GM19397 (cell line): ENCODE results near the gene PVALB.

Source experiments
- ATAC-seq: cut with Tn5 transposase; IDR thresholded peaks from one replicate; pipeline ENCODE4 v1.9.1; 2021; ENCODE audit warnings: mild to moderate bottlenecking, moderate library complexity; ENCODE audit not compliant: unreplicated experiment

The PVALB gene

DNA sequence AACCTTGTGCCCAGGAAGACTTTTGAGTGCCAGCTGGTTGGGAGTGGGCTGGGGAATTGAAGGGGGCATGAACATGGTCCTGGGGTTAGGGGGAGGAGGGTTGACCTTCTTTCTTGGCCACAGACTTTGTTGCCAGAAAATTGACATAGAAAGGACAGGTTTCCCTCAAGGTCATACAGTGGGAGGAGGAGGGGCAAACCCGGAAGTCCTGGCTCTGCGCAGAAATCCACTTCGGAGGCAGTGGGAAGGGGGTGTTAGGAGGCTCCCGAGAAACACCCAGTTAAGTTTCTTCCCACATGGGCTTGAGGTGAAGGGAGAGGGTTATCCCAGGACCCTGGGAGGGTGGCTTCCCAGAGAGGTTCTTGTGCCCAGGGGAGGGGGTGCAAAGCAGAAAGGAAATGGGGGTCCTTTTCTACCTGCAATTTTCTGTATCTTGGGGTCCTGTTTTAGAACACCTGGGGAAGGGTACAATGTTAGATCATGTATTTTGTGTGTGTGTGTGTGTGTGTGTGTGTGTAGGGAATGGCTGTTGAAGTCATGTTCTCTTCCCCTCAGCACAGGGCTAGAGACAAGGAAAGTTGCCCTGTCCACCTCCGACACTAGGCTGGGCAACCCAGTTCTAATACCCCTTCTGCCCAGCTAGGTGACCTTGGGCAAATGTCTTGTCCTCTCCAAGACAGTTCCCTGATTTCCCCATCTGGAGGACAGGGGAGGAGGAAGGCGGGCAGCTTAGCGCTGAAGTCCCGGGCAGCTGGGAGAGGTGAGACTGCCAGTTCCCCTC is 1.1 kb downstream of the PVALB start:
- no peak for ATAC-seq

DNA sequence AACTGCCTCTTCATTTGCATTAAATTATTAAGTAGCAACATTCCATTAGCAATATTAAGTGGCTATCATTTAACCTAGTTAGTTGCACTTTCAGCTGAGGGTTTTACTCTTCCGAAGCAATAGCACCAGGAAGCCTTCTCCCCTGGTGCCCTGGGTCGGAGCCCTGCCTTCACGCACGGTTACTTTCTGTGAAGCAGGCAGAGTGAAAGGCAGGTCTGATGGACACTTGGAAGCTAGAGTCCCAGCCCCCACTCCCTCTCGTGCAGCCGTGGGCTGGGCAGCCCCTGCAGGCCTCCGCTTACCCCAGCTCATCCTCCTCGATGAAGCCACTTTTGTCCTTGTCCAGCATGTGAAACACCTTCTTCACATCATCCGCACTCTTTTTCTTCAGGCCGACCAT is 2.0 kb downstream of the PVALB start:
- no peak for ATAC-seq

DNA sequence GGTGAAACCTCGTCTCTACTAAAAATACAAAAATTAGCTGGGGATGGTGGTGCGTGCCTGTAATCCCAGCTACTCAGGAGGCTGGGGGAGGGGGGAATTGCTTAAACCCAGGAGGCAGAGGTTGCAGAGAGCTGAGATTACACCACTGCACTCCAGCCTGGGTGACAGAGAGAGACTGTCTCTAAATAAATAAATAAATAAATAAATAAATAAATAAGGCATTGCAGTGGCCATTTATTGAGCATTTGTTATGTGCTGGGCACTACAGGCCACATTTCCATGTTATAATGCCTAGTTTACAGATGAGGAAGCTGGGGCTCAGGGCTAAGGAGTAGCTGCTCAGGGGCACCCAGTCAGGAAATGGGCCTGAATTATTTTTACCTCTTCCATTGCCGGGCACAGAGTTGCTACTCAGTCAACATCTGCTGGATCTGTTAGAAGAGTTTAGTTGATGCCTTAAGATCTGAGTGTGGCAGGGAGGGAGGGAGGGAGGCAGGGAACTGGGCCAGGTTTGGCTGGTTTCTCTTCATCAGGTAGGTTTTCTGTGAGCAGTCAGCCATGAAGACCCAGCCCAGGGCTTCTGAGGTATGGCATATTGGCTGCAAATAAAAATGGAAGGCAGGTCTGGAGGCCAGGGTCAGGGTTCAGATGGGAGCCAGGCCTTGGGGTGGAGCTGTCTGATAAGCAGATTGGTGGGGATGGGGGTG is 5.6 kb downstream of the PVALB start:
- no peak for ATAC-seq

DNA sequence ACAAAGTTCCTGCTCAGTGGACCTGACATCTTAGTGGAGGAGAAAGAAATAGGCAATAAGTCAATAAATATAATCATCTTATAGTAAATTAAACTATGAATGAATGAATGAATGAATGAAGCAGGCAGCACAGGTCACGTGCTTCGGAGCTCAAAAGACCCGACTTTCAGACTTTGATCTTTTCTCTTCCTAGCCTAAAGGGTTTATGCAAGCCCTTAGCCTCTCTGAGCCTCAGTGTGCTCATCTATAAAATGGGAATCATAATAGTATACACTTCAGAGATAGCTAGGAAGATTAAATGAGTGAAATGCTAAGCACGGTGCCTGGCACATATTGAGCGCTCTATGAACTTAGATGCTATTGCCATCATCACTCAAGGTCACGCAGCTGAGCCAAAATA is 7.5 kb downstream of the PVALB start:
- ATAC-seq = no peak

DNA sequence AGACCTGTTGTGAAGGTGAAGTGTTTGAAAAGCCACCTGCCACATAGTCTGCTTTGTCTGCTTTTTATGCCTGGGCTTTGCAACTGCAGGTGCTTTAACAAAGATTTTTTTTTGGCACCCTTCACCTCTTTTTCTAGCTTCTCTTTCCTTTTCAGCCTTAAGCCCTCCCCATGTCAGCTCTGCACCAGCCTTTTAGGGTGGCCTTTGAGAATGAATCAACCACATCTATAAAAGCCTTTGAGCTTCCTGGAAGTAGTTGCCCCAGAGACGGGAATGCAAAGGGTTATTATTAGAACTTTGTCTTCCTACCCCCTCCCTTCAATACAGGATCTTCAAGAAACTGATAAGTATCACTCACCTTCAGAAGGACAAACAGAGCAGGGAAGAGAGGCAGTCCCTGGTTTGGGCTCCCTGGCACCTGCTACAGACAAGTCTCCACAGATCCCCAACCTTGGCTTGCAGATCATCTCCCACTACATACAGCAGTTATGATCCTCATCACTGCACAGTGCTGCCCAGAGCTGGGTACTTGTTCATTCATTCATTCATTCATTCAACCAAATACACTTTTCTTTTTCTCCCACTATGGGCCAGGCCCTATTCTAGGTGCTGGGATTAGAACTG is 8.0 kb downstream of the PVALB start:
- ATAC-seq = no peak

DNA sequence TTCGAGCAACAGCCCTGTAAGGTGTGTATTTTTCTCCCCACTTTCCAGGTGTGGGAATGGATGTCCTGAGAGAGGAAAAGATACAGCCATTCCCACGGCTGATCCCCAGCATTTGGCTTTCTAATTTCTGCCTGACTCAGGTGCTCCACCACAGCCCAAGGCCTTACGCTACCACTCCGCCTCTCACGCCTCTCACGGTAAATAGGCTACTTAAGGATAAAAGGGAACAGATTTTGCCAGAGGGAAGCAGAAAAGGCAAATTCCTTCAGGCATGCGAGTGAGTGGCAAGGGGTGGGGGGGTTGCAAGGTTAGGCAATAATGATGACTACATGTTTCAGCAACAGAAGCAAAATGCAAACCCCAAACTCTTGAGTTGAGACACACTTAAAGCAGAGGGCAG is 9.2 kb downstream of the PVALB start:
- no peak for ATAC-seq

DNA sequence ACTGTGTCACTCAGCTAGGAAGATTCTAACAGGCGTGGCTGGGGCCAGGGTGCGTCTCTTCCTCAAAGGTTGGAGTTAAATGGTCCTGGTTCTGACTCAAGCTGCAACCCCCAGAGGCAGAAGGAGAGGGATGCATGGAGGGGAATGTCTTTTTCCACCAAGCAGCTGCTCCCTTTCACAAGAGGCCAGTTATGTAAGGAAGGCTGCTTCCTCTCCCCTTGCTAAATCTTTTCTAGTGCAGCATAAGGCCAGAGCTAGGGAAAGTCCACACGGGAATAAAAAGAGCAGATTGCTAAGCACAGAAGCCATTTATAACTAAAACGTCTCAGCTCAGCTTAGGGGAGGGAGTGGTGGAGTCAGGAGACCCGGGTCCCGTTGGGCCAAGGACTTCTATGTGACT is 10.0 kb downstream of the PVALB start:
- ATAC-seq = no peak

DNA sequence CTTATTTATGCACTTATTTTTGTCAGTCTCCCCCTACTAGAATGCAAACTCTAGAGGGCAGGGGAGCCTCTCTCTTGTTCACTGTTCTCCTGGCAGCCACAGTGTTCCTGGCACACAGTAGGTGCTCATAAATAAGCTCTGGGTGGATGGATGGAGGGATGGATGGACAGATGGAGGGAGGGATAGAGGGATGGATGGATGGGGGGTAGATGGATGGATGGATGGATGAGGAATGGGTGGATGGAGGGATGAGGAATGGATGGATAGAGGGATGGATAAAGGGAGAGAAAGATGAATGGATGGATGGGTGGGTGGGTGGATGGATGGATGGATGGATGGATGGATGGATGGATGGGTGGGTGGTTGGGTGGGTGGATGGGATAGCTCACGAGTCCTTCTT is 13.5 kb downstream of the PVALB start:
- no peak for ATAC-seq

DNA sequence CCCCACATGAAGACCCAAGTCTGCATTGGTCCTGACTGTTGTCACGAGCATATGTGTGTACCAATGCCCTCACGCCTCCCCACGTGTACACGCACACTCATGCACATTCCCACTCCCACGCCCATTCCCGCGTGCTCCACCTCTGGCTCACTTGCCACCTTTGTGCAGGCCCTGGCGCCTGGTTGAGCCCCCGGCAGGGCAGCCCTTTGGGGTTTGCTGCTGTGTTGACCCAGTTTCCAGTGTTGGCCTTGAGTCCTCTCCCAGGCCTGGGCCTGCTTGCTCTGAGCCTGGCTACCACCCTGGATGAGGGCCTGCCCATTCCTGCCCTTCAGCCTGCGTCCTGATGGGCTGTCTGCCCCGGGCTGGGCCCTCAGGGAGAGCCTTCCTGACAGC is 18.2 kb downstream of the PVALB start:
- ATAC-seq = no peak

DNA sequence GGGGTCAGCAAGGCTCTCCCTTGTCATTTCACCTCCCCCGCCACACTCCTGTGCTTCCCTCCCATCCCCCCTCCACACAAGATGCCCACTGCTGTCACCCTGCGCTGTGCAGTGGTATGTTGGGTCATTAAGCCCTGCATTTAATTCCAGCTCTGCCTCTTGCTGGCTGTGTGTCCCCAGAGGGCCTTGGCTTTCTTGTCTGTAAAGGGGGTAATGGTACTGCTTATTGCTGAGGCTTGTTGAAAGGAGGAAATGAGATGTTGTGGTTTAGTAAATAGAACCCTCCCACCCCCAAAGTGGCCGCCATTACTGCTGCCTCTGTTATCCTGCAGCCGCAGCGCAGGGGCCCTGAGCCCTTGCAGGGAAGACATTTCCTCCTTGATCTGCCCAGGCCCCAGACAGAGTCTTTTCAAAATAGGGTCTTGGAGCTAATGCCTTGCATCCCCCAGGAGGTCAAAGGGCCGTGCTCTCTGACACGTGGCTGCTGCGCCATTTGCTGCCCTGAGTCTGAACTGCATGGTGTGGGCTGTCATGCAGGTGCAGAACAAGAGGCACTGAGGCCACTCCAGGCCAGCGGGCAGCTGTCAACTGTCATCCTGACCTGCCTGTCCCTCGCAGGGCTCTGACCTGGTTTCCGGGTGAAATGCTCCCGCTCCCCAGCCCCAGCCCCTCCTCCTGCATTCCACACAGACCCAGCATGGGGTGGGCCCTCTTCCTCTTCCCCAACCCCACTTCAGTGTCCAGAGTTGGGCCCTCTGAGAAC is 18.7 kb downstream of the PVALB start:
- no peak for ATAC-seq

DNA sequence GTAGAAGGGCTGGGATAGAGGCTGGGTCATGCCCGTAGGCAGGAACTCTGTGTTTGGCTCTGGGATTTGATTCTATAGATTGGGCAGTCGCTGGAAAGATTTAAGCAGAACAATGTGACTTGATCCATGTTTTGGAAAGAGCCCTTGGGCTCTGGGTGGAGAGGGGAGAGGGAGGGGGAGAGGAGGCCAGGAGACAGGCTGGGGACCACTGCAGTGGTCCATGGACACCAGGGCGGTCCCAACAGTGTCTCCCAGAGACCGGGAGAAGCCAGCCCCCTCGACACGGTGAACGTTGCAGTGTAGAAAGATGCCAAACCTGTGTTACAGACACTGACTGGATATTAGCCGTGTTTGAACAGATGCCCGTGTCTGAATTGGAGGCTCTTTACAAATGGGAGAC is 19.5 kb downstream of the PVALB start:
- no peak for ATAC-seq

DNA sequence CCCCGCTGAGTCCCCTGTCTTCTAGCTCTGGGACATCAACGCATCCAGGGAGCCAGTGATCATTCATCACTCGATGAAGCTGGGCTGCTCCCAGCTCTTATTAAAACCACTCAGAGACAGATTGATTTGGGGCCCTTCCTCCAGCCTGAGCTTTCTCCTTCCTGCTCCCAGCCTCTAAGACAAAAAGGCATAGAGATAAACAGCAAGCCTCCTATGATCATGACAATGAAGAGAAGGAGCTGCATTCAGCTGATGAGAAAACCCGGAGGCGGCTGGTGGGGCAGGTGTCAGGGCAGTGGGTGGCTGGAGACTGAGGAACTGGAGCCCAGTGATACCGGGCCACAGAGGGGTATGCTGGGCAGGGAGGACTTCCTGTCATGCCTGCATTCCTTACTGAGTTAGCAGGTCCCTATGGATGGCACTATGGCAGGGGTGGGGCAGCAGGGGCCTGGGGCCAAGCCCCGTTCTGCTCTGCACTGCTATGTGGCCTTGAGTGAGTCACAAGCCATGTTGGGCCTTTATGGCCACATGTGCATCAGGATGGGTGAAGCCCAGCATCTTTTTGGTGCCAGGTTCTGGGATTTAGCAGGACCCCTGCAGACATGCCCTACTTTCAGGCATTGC is 20.2 kb downstream of the PVALB start:
- no peak for ATAC-seq

DNA sequence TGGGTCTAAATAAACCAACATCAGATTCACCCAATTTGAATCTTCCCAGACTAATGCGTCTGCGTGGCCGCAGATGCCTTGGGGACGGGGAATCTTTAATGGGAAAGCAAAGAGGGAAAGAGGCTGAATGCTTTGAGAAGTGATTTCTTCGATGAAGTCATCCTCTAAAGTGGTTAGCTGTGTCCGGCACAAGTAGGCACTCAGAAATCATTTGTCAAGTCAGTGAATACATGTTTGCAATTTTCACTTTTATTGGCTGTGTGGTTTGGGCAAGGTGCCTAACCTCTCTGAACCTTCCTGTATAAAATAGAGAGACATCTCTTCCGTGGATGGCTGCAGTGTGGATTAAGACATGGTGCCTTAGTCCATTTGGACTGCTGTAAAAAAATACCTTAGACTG is 21.2 kb downstream of the PVALB start:
- no peak for ATAC-seq

DNA sequence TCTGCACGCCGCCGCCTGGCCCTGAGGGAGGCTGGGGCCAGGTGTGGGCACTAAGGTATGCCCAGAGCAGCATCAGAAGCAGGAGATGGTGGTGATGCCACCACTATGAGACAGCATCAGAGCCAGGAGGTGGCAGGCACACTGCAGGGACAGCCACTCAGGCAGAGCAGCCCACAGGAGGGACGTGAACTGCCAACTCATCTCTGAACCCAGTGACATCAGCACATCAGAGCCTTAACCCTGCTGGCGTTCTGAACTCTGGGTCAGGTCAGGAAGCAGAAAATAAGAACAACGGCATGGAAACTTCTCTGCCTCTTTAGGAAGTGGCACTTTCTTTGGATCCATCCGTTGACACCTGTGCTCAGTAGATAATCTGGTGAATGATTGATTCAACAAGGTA is 26.2 kb downstream of the PVALB start:
- ATAC-seq = no peak

DNA sequence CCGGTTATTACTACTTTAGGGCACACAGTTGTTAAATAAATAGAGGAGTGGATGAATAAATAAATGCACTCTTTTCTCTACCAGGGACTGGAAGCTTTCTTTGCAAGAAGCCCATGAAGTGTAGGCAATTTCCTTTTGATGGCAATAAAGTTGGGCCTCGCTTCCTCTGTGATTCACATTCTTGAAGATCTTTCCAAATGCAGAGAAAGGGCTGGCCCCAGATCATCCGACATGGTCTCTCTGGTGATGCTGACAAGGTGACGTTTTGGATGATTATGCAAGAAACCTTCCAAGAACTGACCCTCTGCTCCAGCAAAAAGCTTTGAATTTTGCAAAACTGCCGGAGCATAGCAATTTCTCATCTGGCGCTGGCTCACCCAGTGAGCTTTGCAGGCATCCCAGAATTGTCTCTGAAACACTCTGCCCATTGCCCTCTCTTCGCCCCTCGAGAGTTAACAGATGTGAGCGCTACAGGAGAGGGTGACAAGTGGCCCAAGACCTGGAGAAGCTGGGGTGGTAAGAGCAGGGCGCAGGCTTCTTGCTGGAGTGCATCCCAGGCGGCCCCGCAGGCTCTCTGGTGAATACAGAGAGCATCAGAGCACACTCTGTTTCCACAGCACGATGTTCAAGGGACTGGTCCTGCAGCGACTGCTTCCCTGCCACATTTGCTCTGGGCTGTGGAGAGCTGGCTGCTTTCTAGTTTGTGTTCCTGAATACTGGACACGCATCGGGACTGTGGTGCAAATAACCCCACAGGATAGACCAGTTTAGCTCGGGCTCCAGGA is 29.4 kb downstream of the PVALB start:
- ATAC-seq = no peak

DNA sequence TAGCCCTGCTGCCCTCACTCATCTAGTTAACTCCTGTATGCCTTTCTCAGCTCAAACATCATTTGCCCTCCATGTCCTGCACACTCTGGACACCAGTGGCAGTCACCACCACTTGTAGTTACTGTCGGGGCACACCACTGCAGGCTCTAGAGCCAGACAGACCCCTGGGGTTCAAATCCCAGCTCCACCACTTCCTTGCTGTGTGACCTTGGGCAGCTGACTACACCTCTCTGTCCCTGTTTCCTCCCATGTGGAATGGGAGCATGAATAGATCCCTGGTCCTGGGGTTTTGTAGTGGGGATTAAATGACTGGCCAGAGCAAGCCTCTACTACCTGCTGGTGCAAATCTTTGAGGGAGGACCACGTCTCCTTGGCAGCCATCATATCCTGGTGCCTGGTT is 33.1 kb downstream of the PVALB start:
- ATAC-seq = no peak

DNA sequence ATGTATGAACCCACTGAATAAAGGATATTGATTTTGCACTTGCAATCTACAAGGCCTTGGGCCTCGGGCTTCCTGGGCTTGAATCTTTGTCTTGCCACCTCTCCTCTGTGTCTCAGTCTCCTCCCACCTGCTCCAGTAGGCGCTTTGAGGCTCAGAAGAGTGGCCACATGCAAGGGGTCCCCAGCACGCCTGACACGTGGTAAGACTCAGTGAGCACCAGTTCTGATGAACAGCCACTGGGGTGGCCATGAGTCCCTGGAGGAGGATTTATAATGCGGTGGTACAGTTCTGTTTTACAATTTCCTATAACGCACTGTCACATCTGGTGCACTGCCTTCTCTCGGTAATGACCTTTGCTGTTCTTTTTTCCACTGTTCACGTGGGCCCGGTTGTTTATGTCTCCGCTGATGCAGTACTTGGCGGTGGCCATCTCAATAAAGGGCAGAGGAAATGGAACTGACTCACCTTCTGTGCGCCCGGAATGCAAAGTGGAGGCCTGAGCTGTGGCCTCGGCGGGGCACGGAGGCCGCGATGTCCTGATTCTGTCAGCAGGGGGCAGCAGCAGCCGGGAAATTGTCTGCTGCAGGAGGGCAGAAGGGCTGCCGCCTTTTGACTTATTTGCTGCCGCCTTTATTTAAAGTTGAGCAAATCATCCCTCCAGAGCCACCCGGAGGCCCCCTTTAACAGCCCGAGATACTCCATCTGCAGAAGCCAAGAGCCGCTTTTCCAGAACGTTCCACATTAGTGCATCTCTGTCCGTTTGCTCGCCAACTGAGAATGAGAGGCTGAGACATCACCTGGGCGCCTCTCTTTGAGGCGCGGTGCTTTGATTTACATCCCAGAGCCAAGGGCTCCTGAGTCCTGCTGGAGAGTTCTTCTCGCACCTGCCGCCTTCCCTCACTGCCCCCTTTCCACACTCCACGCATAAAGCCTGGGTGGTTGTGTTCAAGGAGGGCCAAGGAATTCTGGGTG is 34.9 kb downstream of the PVALB start:
- ATAC-seq = no peak

DNA sequence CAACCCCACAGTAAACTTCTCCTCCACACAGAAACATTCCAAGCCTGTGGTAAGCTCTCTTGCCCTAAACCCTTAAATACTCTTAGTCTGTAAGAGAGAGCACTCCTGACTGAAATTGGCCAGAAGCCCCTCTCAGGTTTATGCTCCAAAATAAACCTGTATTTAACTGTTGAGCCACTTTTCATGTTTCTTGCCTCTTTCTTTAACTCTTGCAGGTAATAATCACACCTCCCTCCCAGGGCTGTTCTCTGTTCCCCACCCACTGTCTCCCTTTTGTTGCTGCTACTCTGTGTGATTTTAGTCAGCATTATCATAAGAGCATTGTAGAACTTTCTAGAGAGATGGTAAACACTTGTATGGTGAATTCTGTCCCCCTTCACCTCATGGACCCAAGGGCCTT is 38.8 kb downstream of the PVALB start:
- ATAC-seq = no peak

DNA sequence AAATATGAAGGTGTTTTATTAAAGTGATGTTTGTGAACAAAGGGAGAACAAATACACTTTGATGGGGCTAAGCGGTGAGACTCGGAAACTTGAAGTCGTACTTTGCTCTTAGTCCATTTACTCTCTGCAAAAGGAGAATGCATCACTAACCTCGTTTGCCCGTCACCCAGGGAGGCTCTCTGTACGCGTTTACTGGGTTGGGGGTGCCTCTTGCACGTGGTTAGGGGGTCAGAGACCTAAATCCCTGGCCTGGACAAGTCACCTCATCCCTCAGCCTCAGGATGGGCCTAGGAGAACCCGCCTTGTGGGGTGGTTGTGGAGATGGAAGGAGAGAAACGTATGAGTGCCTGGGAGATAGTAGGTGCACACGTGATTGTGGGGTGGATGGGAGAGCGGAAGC is 40.1 kb downstream of the PVALB start:
- ATAC-seq = no peak
